OCI-LY3 (cell line): ENCODE results near the gene PCSK4.

ENCODE experiments used
- EZH2phosphoT487 ChIP-seq: fragments of 200-600 bp; shearing (Covaris generic); IDR thresholded peaks from 2 replicates; pipeline ENCODE4 v1.6.1; 2018; ENCODE audit warnings: antibody characterized with exemption, mixed run types, low read depth
- TF ChIP-seq, protein P1 (sequence below): fragments of 200-600, 300-600 bp; sonication (generic); IDR thresholded peaks from 2 replicates; pipeline ENCODE4 v1.5.1; 2014; ENCODE audit warnings: antibody characterized with exemption, low read length, low read depth

DNA sequence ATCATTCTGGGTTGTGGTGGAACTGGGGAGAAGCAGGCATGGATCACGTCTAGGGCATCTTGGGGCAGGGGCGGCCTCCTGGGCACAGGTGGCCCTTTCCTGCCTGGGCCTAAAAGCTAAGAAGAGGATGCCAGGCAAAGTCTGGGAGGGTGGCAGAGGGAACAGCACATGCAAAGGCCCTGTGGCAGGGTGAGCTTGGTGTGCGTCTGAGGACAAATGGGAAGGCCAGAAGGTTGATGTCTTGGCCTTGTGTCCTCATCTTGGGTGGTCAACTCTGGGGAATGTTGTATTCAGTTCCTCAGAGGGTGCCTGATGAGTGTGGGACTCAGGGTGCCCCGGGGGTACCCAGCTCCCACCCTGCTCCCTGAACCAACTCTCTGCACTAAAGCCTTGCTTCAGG lies 28.3 kb upstream of the PCSK4 start:
- TF ChIP-seq, protein P1, sequence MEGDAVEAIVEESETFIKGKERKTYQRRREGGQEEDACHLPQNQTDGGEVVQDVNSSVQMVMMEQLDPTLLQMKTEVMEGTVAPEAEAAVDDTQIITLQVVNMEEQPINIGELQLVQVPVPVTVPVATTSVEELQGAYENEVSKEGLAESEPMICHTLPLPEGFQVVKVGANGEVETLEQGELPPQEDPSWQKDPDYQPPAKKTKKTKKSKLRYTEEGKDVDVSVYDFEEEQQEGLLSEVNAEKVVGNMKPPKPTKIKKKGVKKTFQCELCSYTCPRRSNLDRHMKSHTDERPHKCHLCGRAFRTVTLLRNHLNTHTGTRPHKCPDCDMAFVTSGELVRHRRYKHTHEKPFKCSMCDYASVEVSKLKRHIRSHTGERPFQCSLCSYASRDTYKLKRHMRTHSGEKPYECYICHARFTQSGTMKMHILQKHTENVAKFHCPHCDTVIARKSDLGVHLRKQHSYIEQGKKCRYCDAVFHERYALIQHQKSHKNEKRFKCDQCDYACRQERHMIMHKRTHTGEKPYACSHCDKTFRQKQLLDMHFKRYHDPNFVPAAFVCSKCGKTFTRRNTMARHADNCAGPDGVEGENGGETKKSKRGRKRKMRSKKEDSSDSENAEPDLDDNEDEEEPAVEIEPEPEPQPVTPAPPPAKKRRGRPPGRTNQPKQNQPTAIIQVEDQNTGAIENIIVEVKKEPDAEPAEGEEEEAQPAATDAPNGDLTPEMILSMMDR = no peak
- no peak for TF ChIP-seq EZH2phosphoT487
